HL-60 (cell line): ENCODE results near the gene AASDH.

Source experiments
- DNase-seq, 2 experiments: peaks; one replicate each; pipeline ENCODE4 v3.0.0-alpha.2; 2010 to 2020; ENCODE audit warnings: low read depth in 1 of 2, low spot score in 1 of 2
- H3K27ac ChIP-seq: fragments of 250-450 bp; sonication (Bioruptor Pico); replicated peaks from 2 replicates; pipeline ENCODE4 v1.5.1; 2020; ENCODE audit warnings: mild to moderate bottlenecking, moderate library complexity
- H3K27me3 ChIP-seq: fragments of 250-450 bp; sonication (Bioruptor Pico); 2 replicates; pipeline ENCODE4 v1.5.1; 2021; ENCODE audit warnings: mild to moderate bottlenecking, moderate library complexity; ENCODE audit not compliant: insufficient read depth, poor library complexity, severe bottlenecking
- H3K4me3 ChIP-seq: replicated peaks from 2 replicates; pipeline ENCODE4 v1.5.1; 2011; ENCODE audit warnings: mild to moderate bottlenecking, control low read depth, low read length; ENCODE audit not compliant: insufficient read depth
- CTCF ChIP-seq: IDR thresholded peaks from one replicate; pipeline ENCODE4 v1.5.1; 2011; ENCODE audit warnings: low read length, control low read depth, inconsistent platforms; ENCODE audit not compliant: insufficient read depth
- GABPA ChIP-seq: IDR thresholded peaks from 2 replicates; pipeline ENCODE4 v1.6.1; 2012; ENCODE audit warnings: low read depth
- POLR2AphosphoS5 ChIP-seq: IDR thresholded peaks from 2 replicates; pipeline ENCODE4 v1.6.1; 2012; ENCODE audit warnings: low read depth
- REST ChIP-seq: IDR thresholded peaks from 2 replicates; pipeline ENCODE4 v1.6.1; 2012; ENCODE audit warnings: low read depth; ENCODE audit not compliant: insufficient replicate concordance
- SPI1 ChIP-seq: IDR thresholded peaks from 2 replicates; pipeline ENCODE4 v1.6.1; 2012; ENCODE audit warnings: low read depth, mild to moderate bottlenecking, borderline replicate concordance

The AASDH gene

GRCh38 chr4:56316011-56316650 is 71.2 kb downstream of the AASDH start:
- H3K4me3 ChIP-seq, result no peak overlapping the region
- H3K27ac ChIP-seq, result no peak overlapping the region
- H3K27me3 ChIP-seq, result no peaks in the 10 kb centered on the region
- TF ChIP-seq GABPA (no peak), CTCF (no peak), SPI1 (no peak), POLR2AphosphoS5 (no peak), REST (no peak)
- no peak for DNase-seq

GRCh38 chr4:56315543-56315942 is 71.7 kb downstream of the AASDH start:
- Histone ChIP-seq H3K4me3 (no peak overlapping the region), H3K27me3 (no peaks in the 10 kb centered on the region), H3K27ac (no peak overlapping the region)
- no peak for TF ChIP-seq SPI1
- TF ChIP-seq GABPA, result no peak
- no peak for TF ChIP-seq REST
- no peak for TF ChIP-seq POLR2AphosphoS5
- no peak for TF ChIP-seq CTCF
- no peak for DNase-seq

GRCh38 chr4:56315041-56315440 is 72.2 kb downstream of the AASDH start:
- no peak for DNase-seq
- Histone ChIP-seq H3K27me3 (no peaks in the 10 kb centered on the region), H3K4me3 (no peak overlapping the region), H3K27ac (no peak overlapping the region)
- TF ChIP-seq GABPA (no peak), SPI1 (no peak), CTCF (no peak), POLR2AphosphoS5 (no peak), REST (no peak)
